A549 treated with CORT108297 at 1 μM for 4 hours (cell line): Measurements from ENCODE around the gene NDUFAF7. TPM values are rescaled to one million over a fixed set of nuclear protein-coding genes. Genes with fewer than 3 reads are reported as not detected.

Source experiments
- total RNA-seq: library from RNA; stranded (reverse); fragments of 200-300 nt; extraction: Qiagen RNA extraction; gene quantifications from 5 replicates; pipeline ENCODE4 v1.2.3, GENCODE V29; 2022

NDUFAF7 gene, protein sequence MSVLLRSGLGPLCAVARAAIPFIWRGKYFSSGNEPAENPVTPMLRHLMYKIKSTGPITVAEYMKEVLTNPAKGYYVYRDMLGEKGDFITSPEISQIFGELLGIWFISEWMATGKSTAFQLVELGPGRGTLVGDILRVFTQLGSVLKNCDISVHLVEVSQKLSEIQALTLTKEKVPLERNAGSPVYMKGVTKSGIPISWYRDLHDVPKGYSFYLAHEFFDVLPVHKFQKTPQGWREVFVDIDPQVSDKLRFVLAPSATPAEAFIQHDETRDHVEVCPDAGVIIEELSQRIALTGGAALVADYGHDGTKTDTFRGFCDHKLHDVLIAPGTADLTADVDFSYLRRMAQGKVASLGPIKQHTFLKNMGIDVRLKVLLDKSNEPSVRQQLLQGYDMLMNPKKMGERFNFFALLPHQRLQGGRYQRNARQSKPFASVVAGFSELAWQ
- 18.1 to 20.6 TPM (median 19.8 TPM) in 5 replicates for total RNA-seq

DNA sequence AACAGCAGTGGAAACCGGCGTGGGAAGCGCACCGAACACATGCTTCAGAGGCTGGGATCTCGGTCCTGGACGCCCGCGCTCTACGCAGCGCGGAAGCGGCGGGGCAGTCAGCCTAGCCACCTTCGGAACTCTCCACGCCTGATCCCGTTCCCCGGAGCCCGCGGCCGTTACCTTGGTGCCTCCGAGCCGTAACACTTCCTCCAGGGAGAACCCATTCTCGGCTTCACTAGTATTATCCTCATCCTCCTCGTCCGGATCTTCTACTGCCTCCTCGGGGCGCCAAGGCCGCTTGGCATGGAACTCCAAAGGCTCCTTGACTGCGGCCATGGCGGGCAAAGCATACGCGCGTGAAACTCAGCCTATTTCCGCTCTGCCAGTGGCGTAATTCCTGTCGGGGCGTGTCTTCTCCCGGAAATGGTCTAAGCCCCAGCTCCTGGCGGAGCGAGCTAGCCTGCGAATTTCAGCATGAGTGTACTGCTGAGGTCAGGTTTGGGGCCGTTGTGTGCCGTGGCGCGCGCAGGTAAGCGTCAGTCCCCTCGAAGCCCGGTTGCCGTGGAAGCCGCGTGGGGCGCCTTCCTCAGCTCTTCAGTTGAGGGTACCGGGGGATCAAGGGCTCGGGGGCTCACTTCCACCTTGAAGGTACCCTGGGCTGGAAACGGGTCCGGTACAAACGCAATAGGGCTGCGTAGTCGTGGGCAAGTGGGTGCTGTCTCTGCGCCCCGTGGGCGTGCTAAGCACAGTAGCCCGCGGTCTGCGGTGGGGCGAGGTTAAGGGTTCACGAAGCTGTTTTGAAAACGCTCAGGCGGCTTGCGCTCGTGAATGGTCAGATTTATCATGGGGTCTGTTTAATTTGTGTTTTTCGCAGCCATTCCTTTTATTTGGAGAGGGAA lies at the start of gene NDUFAF7, which contains the start of gene CEBPZ:
Gene NDUFAF7 (plus strand): TSS at position 418 of the 890 bp plus-strand sequence. CDS start 48 bp downstream, at position 466.
Gene CEBPZ (minus strand): TSS at position 356 of the 890 bp plus-strand sequence. CDS start 29 bp downstream, at position 327.

DNA sequence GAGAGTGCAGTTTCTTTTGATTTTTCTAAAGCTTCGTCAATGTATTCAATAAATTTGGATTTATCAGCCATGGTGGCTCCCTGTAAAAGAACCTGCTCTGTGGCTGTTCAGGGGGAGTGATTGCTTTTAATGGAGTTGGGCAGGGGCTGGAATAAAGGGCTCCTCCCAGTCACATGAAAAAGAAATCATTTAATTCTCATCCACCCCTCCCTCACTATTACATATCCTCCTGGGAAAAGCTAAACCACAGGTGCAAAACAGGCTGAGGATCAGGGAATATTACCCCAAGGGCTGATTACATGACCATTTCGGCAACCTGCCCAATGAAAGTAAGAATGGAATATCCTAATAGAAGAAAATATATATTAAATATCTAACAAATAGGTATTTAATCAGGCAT lies 42.9 kb upstream of the NDUFAF7 start, which contains the start of gene SULT6B1:
Gene SULT6B1 (minus strand): TSS at position 101 of the 400 bp plus-strand sequence. CDS start 30 bp downstream, at position 71.

DNA sequence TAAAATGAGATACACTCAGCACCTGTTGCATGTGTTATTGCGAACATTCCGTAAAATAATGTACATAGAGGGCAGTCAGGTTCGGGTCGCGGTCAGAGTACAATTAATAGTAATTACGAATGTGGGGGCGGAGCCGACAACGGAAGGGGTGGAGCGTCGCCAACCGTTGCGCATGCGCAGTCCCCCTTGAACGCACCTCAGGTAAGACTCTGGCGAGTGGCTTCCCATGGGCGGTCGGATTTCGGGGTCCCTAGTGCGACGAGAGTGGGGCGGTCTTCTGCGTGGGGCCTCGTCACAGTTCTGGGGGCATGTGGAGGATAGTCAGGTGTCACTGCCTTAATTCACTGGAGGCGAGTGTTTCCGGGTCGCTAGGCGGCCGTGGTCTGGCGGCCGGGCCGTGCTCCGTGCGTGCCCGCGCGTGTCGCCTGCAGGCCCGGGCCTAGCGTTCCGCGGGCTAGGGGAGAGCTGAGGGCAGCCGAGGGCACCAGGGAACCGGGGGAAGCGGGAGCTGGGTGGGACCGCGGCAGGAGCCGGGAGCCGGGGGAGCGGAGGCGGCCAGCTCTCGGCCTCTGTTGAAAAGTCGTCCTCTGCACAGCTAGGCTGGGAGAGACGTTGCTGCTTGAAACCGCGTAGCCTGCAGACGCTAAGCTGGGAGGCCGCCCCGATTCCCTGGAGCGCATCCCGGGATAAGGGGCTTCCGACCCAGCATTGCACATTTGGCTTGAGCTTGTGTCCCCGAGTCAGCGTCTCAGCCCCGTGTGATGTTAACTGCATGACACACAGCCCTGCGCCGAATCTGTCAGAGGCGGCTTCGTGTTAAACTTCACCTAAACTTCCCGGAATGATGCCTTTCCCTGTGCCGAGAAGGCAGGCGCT lies 34.9 kb upstream of the NDUFAF7 start, which contains the start of gene CEBPZOS:
Gene CEBPZOS (plus strand): TSS at position 177 of the 876 bp plus-strand sequence. CDS start 3,209 bp downstream, outside the sequence.

Other genes starting within 250 kb of the NDUFAF7 start
- 5.6 to 8.3 TPM (median 7.3 TPM) in 5 replicates for gene HEATR5B, start 147.3 kb upstream of the NDUFAF7 start, total RNA-seq
- gene GPATCH11, start 147.1 kb upstream of the NDUFAF7 start, total RNA-seq, result 8.0 to 11.7 TPM (median 9.5 TPM) in 5 replicates
- 17.5 to 28.4 TPM (median 24.9 TPM) in 5 replicates for gene EIF2AK2, start 74.7 kb upstream of the NDUFAF7 start, total RNA-seq
- gene SULT6B1, start 43.0 kb upstream of the NDUFAF7 start, total RNA-seq, result not detected in 5 replicates
- gene CEBPZOS, start 35.2 kb upstream of the NDUFAF7 start, total RNA-seq, result 39.4 to 43.5 TPM (median 41.6 TPM) in 5 replicates
- gene CEBPZ, start 62 bp upstream of the NDUFAF7 start, total RNA-seq, result 62.3 to 107 TPM (median 71.2 TPM) in 5 replicates
- 8.5 to 14.0 TPM (median 11.7 TPM) in 5 replicates for gene PRKD3, start 93.2 kb downstream of the NDUFAF7 start, total RNA-seq
- gene QPCT, start 113.0 kb downstream of the NDUFAF7 start, total RNA-seq, result 16.9 to 19.5 TPM (median 18.4 TPM) in 5 replicates